H1 (cell line): ENCODE results near the gene HOXD1.

Experiments used
- BCL11A ChIP-seq, 2 experiments: IDR thresholded peaks; one replicate each; pipeline ENCODE4 v1.6.1; 2011; ENCODE audit warnings: low read depth in 2 of 2, low read length in 2 of 2, mild to moderate bottlenecking in 2 of 2
- CBX8 ChIP-seq: fragments of 300-800, 300-1000 bp; sonication (generic); IDR thresholded peaks from 2 replicates; pipeline ENCODE4 v1.7.1; 2016; ENCODE audit warnings: low read depth, low read length, borderline replicate concordance
- CHD2 ChIP-seq: IDR thresholded peaks from 2 replicates; pipeline ENCODE4 v1.6.1; 2012; ENCODE audit warnings: low read length, improper control_type of control experiment
- CTCF ChIP-seq, 3 experiments: IDR thresholded peaks; 1 replicate in 2 of 3; 2 replicates in 1 of 3; pipeline versions ENCODE4 v1.5.1 to v1.6.1; 2011; ENCODE audit warnings: low read length in 3 of 3, mild to moderate bottlenecking in 3 of 3, inconsistent platforms in 2 of 3, low read depth in 1 of 3, moderate library complexity in 1 of 3; ENCODE audit not compliant: insufficient read depth in 1 of 3; ENCODE audit errors: control extremely low read depth in 1 of 3
- EZH2 ChIP-seq: fragments of 200-600 bp; sonication (generic); IDR thresholded peaks from 2 replicates; pipeline ENCODE4 v1.7.1; 2012; ENCODE audit warnings: low read depth, mild to moderate bottlenecking, moderate library complexity, low read length, inconsistent platforms; ENCODE audit not compliant: severe bottlenecking
- HDAC6 ChIP-seq: IDR thresholded peaks from one replicate; pipeline ENCODE4 v1.7.1; 2012; ENCODE audit warnings: low read depth, mild to moderate bottlenecking, inconsistent platforms, low read length, moderate library complexity
- POLR2A ChIP-seq, 2 experiments: IDR thresholded peaks; 1 replicate in 1 of 2; 2 replicates in 1 of 2; pipeline ENCODE4 v1.6.1; 2011; ENCODE audit warnings: low read depth in 2 of 2, low read length in 2 of 2, mild to moderate bottlenecking in 2 of 2; ENCODE audit errors: control extremely low read depth in 1 of 2
- POLR2AphosphoS5 ChIP-seq: IDR thresholded peaks from 2 replicates; pipeline ENCODE4 v1.6.1; 2011; ENCODE audit warnings: low read depth, low read length
- RXRA ChIP-seq: IDR thresholded peaks from 2 replicates; pipeline ENCODE4 v1.6.1; 2011; ENCODE audit warnings: low read depth, mild to moderate bottlenecking, low read length, moderate library complexity; ENCODE audit not compliant: insufficient read depth
- SRF ChIP-seq: IDR thresholded peaks from 2 replicates; pipeline ENCODE4 v1.6.1; 2011; ENCODE audit warnings: mild to moderate bottlenecking, low read depth, low read length, moderate library complexity
- TF ChIP-seq, protein P1 (sequence below): IDR thresholded peaks from 2 replicates; pipeline ENCODE4 v1.6.1; 2011; ENCODE audit warnings: low read length, improper control_type of control experiment

- TF ChIP-seq CTCF (IDR thresholded peaks at IDR 0.05; ENCODE audit: control extremely low read depth in 1 of 3, insufficient read depth in 1 of 3, low read depth in 1 of 3, low read length in 3 of 3) = no peak
- TF ChIP-seq EZH2 = no peak
- TF ChIP-seq HDAC6 = no peak
- TF ChIP-seq POLR2A (IDR thresholded peaks at IDR 0.05; ENCODE audit: control extremely low read depth in 1 of 2, low read depth in 2 of 2, low read length in 2 of 2) = no peak
- TF ChIP-seq CBX8 = no peak
- TF ChIP-seq, protein P1, sequence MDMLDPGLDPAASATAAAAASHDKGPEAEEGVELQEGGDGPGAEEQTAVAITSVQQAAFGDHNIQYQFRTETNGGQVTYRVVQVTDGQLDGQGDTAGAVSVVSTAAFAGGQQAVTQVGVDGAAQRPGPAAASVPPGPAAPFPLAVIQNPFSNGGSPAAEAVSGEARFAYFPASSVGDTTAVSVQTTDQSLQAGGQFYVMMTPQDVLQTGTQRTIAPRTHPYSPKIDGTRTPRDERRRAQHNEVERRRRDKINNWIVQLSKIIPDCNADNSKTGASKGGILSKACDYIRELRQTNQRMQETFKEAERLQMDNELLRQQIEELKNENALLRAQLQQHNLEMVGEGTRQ = no peak
- TF ChIP-seq RXRA = no peak
- TF ChIP-seq POLR2AphosphoS5 = no peak
- no peak for TF ChIP-seq CHD2
- no peak for TF ChIP-seq SRF
- no peak for TF ChIP-seq BCL11A (IDR thresholded peaks at IDR 0.05; ENCODE audit: low read depth in 2 of 2, low read length in 2 of 2)
Measured at GRCh38 chr2:176240301-176240700, 51.8 kb downstream of the HOXD1 start.
